H1 (cell line): Measurements from ENCODE around the gene UCN3. TPM values are rescaled to one million over a fixed set of nuclear protein-coding genes. Genes with fewer than 3 reads are reported as not detected.

Experiments used
- MAFK ChIP-seq: IDR thresholded peaks from 2 replicates; pipeline ENCODE4 v1.6.1; 2012; ENCODE audit warnings: low read depth, mild to moderate bottlenecking, improper control_type of control experiment, low read length
- RXRA ChIP-seq: IDR thresholded peaks from 2 replicates; pipeline ENCODE4 v1.6.1; 2011; ENCODE audit warnings: low read depth, mild to moderate bottlenecking, low read length, moderate library complexity; ENCODE audit not compliant: insufficient read depth
- polyA plus RNA-seq, 7 experiments: library from polyadenylated mRNA; depleted of rRNA in 3 of 7; stranded (reverse) in 5 of 7; unstranded in 2 of 7; fragments of >200 nt in 5 of 7; fragments of 200-250 nt in 2 of 7; gene quantifications; 1 replicate in 5 of 7; 2 replicates in 1 of 7; 4 replicates in 1 of 7; pipeline versions ENCODE4 v1.2.1 to v1.2.3, GENCODE V29; 2011 to 2013; ENCODE audit warnings: missing spikeins in 2 of 7, mixed read lengths in 2 of 7
- total RNA-seq: library from RNA; stranded (reverse); fragmentation: NEBNext Ultra II Directional; extraction: Animal tissue kit (Norgen Biotek cat#: 25700); gene quantifications from 2 replicates; pipeline ENCODE4 v1.2.1, GENCODE V29; 2021

Gene UCN3
- total and polyA plus RNA-seq, 2 of the 8 experiments (the other 6 are each of a cell fraction or from before 2014, with no cell fraction given): not detected

DNA sequence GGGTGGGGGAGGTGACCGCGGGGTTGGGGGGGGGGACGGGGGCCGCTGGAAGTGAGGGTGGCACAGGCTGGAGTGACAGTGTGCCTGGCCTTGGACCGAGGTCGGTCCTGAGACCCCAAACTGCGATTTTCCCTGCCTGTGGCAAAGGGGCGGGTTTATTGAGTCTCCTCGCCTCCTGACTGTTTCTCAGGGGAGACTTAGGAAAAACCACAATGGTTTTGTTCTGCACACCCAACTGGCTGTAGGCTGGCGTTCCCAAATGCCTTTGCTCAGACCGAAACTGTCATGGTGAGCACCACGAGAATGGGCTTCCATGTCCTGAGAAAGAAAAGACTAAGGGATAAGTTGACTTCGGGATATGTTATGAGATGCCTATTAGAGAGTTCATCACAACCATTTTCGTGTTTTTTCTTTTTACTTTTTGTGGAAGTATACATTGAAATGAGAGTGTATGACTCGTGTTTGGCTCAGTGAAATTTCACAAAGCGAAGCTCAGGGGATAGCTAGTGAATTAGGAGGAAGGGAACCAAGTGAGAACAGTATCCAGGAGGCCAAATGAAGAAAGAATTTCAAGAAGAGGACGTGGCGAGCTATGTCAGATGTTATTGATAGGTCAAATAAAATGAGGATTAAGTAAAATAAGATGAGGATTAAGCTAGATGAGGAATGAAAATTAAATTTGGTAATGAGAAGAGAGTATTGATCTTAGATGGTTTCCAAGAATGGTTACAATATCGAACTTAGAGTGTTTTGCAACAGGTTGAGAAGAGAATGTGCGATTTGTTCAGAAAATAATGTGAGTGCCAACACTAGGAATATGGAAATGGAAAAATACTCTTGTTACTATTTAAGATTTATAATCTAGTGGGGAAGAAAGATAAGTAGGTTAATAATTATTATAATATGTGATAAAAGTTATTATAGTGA lies 48.5 kb downstream of the UCN3 start (continued):
- TF ChIP-seq MAFK (no peak), RXRA (no peak)
- TF ChIP-seq, all 59 proteins: peak for 0
